ENCODE measurements around the gene CTSW. TPM values are rescaled to one million over a fixed set of nuclear protein-coding genes. Genes with fewer than 3 reads are reported as not detected.
"Not testable (repeated sequence)": the region's sequence is repeated elsewhere in the genome, so short reads cannot be mapped to it uniquely, and the experiment has no call there.

CTSW gene
- total RNA-seq: 10 to 100 TPM in 2 of 3 donors, 1 to 10 TPM in 1; 8.4 to 12.3 (median 11.2) TPM

GRCh38 chr11:65879617-65880016, at the start of gene CTSW:
CTSW (plus strand) TSS chr11:65879837; CDS start chr11:65879855, 18 bp downstream.
- peak; percentile 61 to 65 for ATAC-seq
- Mint-ChIP-seq H3K9me3 (no peaks in the 10 kb centered on the region), H3K4me1 (ENCODE audit: low read depth) (peaks cover 41% of the 10 kb centered on the region), H3K27me3 (ENCODE audit: low read depth) (no peaks in the 10 kb centered on the region), H3K4me3 (peak within 1 kb of the TSS; percentile 71), H3K36me3 (ENCODE audit: insufficient read depth) (peaks cover 7% of the 10 kb centered on the region)
- no peak for DNase-seq

- H3K36me3 Mint-ChIP-seq (ENCODE audit: insufficient read depth); DNase-seq; ATAC-seq; H3K27me3 Mint-ChIP-seq (ENCODE audit: low read depth); H3K9me3 Mint-ChIP-seq: not testable (repeated sequence)
- H3K4me3 Mint-ChIP-seq: peak overlapping the region; percentile 37
- peaks cover 18% of the 10 kb centered on the region for H3K4me1 Mint-ChIP-seq (ENCODE audit: low read depth)
These were observed 47.4 kb upstream of the CTSW start for GRCh38 chr11:65832231-65832630.

- Mint-ChIP-seq H3K27me3 (ENCODE audit: low read depth) (no peaks in the 10 kb centered on the region), H3K4me3 (no peak within 1 kb of the TSS), H3K36me3 (ENCODE audit: insufficient read depth) (no peaks in the 10 kb centered on the region), H3K9me3 (no peaks in the 10 kb centered on the region), H3K4me1 (ENCODE audit: low read depth) (peaks cover 18% of the 10 kb centered on the region)
- ATAC-seq: peak; percentile 99 to 100
- peak; percentile 95 for DNase-seq
These were observed 46.2 kb upstream of the CTSW start, which contains the start of gene SNX32 for GRCh38 chr11:65833297-65834030. SNX32 (plus strand) TSS chr11:65833963; CDS start chr11:65834066, 103 bp downstream.

- Mint-ChIP-seq H3K4me1 (ENCODE audit: low read depth) (peaks cover 18% of the 10 kb centered on the region), H3K36me3 (ENCODE audit: insufficient read depth) (no peaks in the 10 kb centered on the region), H3K4me3 (no peak overlapping the region), H3K9me3 (no peaks in the 10 kb centered on the region), H3K27me3 (ENCODE audit: low read depth) (no peaks in the 10 kb centered on the region)
- DNase-seq (no peak), ATAC-seq (no peak)
These were observed 45.4 kb upstream of the CTSW start for GRCh38 chr11:65834202-65834601.

- no peaks in the 10 kb centered on the region for H3K9me3 Mint-ChIP-seq
- no peak for ATAC-seq
- no peak for DNase-seq
- no peaks in the 10 kb centered on the region for H3K36me3 Mint-ChIP-seq (ENCODE audit: insufficient read depth)
- no peaks in the 10 kb centered on the region for H3K4me1 Mint-ChIP-seq (ENCODE audit: low read depth)
- H3K4me3 Mint-ChIP-seq: no peak overlapping the region
- no peaks in the 10 kb centered on the region for H3K27me3 Mint-ChIP-seq (ENCODE audit: low read depth)
These were observed 37.5 kb upstream of the CTSW start for GRCh38 chr11:65842144-65842543.

GRCh38 chr11:65843811-65844210, 35.8 kb upstream of the CTSW start:
- no peaks in the 10 kb centered on the region for H3K27me3 Mint-ChIP-seq (ENCODE audit: low read depth)
- H3K4me3 Mint-ChIP-seq: no peak overlapping the region
- DNase-seq (no peak), ATAC-seq (no peak)
- no peaks in the 10 kb centered on the region for H3K9me3 Mint-ChIP-seq
- no peaks in the 10 kb centered on the region for H3K36me3 Mint-ChIP-seq (ENCODE audit: insufficient read depth)
- H3K4me1 Mint-ChIP-seq (ENCODE audit: low read depth): no peaks in the 10 kb centered on the region

GRCh38 chr11:65844231-65844872, 35.3 kb upstream of the CTSW start:
- DNase-seq (no peak), ATAC-seq (no peak)
- Mint-ChIP-seq H3K36me3 (ENCODE audit: insufficient read depth) (no peaks in the 10 kb centered on the region), H3K4me3 (no peak overlapping the region), H3K4me1 (ENCODE audit: low read depth) (no peaks in the 10 kb centered on the region), H3K9me3 (no peaks in the 10 kb centered on the region), H3K27me3 (ENCODE audit: low read depth) (no peaks in the 10 kb centered on the region)

- no peaks in the 10 kb centered on the region for H3K9me3 Mint-ChIP-seq
- no peak overlapping the region for H3K4me3 Mint-ChIP-seq
- no peak for ATAC-seq
- peaks cover 10% of the 10 kb centered on the region for H3K36me3 Mint-ChIP-seq (ENCODE audit: insufficient read depth)
- no peak for DNase-seq
- no peaks in the 10 kb centered on the region for H3K4me1 Mint-ChIP-seq (ENCODE audit: low read depth)
- H3K27me3 Mint-ChIP-seq (ENCODE audit: low read depth): no peaks in the 10 kb centered on the region
These were observed 31.9 kb upstream of the CTSW start for GRCh38 chr11:65847746-65848145.

- peaks cover 13% of the 10 kb centered on the region for H3K36me3 Mint-ChIP-seq (ENCODE audit: insufficient read depth)
- not testable (repeated sequence) for H3K4me3 Mint-ChIP-seq; H3K4me1 Mint-ChIP-seq (ENCODE audit: low read depth); ATAC-seq; H3K27me3 Mint-ChIP-seq (ENCODE audit: low read depth); DNase-seq; H3K9me3 Mint-ChIP-seq
These were observed 30.9 kb upstream of the CTSW start for GRCh38 chr11:65848693-65849092.

GRCh38 chr11:65849366-65849765, 30.3 kb upstream of the CTSW start:
- H3K4me3 Mint-ChIP-seq: no peak overlapping the region
- ATAC-seq (no peak), DNase-seq (no peak)
- H3K36me3 Mint-ChIP-seq (ENCODE audit: insufficient read depth): peaks cover 18% of the 10 kb centered on the region
- no peaks in the 10 kb centered on the region for H3K9me3 Mint-ChIP-seq
- no peaks in the 10 kb centered on the region for H3K27me3 Mint-ChIP-seq (ENCODE audit: low read depth)
- peaks cover 9% of the 10 kb centered on the region for H3K4me1 Mint-ChIP-seq (ENCODE audit: low read depth)

GRCh38 chr11:65849771-65850216, 29.8 kb upstream of the CTSW start:
- ATAC-seq: no peak
- Mint-ChIP-seq H3K27me3 (ENCODE audit: low read depth) (no peaks in the 10 kb centered on the region), H3K4me3 (no peak overlapping the region), H3K36me3 (ENCODE audit: insufficient read depth) (peaks cover 22% of the 10 kb centered on the region), H3K4me1 (ENCODE audit: low read depth) (peaks cover 14% of the 10 kb centered on the region), H3K9me3 (no peaks in the 10 kb centered on the region)
- no peak for DNase-seq

GRCh38 chr11:65850217-65851082, 29.2 kb upstream of the CTSW start:
- H3K4me3 Mint-ChIP-seq: no peak overlapping the region
- no peaks in the 10 kb centered on the region for H3K27me3 Mint-ChIP-seq (ENCODE audit: low read depth)
- no peak for DNase-seq
- no peaks in the 10 kb centered on the region for H3K9me3 Mint-ChIP-seq
- ATAC-seq: no peak
- H3K4me1 Mint-ChIP-seq (ENCODE audit: low read depth): peaks cover 18% of the 10 kb centered on the region
- H3K36me3 Mint-ChIP-seq (ENCODE audit: insufficient read depth): peaks cover 26% of the 10 kb centered on the region

GRCh38 chr11:65851083-65851579, 28.5 kb upstream of the CTSW start:
- peak; percentile 10 to 25 for ATAC-seq
- Mint-ChIP-seq H3K9me3 (no peaks in the 10 kb centered on the region), H3K4me3 (no peak overlapping the region), H3K4me1 (ENCODE audit: low read depth) (peaks cover 24% of the 10 kb centered on the region), H3K36me3 (ENCODE audit: insufficient read depth) (peaks cover 33% of the 10 kb centered on the region), H3K27me3 (ENCODE audit: low read depth) (no peaks in the 10 kb centered on the region)
- no peak for DNase-seq
